Measurements from ENCODE around the gene CDH13.

Gene CDH13

DNA sequence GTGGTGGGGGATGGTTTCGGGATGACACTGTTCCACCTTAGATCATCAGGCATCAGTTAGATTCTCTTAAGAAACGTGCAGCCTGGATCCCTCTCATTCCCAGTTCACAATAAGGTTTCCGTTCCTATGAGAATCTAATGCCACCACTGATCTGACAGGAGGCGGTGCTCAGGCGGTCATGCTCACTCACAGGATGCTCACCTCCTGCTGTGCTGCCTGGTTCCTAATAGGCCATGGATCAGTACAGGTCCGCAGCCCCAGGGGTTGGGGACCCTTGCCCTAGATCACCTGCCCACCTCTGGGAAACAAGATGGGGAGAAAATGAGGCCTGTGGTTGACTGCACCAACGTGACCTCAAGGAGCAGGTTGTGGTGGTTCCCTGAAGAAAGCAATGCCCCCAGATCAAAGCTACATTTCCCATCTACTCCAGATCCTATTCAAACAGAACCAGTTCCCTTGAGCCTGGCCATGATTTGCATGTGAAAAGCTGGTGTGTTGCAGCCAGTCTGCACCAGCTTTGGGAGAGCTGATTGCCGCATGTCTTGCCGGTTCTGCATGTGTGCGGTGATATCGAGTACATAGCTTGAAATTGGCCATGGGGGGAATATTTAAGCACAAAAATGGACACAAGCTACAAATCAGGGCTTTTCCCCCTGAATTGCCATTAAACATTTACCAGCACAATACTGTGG is 997.8 kb downstream of the CDH13 start:
- POLR2A ChIA-PET, result no interaction called here
- CTCF ChIA-PET, result no interaction called here
- TF ChIP-seq, protein P1, sequence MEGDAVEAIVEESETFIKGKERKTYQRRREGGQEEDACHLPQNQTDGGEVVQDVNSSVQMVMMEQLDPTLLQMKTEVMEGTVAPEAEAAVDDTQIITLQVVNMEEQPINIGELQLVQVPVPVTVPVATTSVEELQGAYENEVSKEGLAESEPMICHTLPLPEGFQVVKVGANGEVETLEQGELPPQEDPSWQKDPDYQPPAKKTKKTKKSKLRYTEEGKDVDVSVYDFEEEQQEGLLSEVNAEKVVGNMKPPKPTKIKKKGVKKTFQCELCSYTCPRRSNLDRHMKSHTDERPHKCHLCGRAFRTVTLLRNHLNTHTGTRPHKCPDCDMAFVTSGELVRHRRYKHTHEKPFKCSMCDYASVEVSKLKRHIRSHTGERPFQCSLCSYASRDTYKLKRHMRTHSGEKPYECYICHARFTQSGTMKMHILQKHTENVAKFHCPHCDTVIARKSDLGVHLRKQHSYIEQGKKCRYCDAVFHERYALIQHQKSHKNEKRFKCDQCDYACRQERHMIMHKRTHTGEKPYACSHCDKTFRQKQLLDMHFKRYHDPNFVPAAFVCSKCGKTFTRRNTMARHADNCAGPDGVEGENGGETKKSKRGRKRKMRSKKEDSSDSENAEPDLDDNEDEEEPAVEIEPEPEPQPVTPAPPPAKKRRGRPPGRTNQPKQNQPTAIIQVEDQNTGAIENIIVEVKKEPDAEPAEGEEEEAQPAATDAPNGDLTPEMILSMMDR (IDR thresholded peaks at IDR 0.05; ENCODE audit: control extremely low read depth, extremely low read depth, low read depth, missing control alignments), result no peak
- no peak for DNase-seq (ENCODE audit: extremely low spot score)

DNA sequence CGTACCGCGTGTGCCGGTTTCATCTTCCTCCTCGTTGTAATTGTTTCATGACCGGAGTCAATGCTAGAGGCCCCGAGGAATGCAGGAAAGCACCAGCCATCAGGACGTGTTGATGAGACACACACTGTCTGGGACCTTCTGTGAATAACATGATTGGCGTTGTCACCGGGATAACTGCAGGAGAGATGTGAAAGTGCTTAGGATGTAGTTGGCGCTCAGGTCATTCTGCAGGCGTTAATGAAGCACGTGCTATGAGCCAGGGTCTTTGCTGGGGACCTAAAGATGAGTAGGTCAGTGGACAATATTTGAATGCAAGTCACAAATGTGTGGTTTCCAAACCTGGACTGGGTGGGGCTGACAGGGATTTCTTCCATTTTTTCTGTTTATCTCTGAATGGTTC is 999.4 kb downstream of the CDH13 start:
- TF ChIP-seq, protein P1 (IDR thresholded peaks at IDR 0.05; ENCODE audit: control extremely low read depth, extremely low read depth, low read depth, missing control alignments), result no peak
- CTCF ChIA-PET, result no interaction called here
- POLR2A ChIA-PET, result no interaction called here
- no peak for DNase-seq (ENCODE audit: extremely low spot score)

DNA sequence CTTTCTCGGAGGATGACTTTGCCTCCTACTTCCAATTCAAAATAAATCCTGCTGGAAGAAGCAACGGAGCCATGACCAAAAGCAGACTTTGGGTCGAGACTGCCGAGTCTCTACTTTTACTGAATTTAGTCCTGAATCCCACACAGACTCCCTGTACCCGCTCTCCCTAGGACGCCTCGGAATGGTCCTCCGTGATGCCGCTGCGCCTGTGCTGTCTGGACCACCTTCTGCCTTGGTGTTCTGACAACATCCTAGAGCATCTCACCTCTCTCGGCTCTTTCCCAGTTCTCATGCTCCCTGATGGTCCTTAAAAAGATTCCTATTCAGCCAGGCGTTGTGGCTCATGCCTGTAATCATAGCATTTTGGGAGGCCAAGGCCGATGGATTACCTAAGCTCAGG is 999.9 kb downstream of the CDH13 start:
- ChIA-PET CTCF (no interaction called here), POLR2A (no interaction called here)
- TF ChIP-seq, protein P1 (IDR thresholded peaks at IDR 0.05; ENCODE audit: control extremely low read depth, extremely low read depth, low read depth, missing control alignments), result no peak
- DNase-seq (ENCODE audit: extremely low spot score), result no peak

DNA sequence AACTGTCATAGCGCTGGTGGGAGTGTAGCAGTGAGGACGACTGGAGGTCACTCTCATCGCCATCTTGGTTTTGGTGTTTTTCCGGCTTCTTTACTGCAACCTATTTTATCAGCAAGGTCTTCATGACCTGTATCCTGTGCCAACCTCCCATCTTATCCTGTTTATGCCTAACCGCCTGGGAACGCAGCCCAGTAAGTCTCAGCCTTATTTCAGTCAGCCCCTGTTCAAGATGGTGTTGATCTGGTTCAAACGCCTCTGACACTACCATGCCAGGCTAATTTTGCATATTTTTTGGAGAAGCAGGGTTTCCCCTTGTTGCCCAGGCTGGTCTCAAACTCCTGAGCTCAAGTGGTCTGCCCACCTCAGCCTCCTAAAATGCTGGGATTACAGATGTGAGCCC is 1001.2 kb downstream of the CDH13 start:
- CTCF ChIA-PET, result interaction anchor here (1.1 kb wide), 1 partner anchor 13 kb away, joined by 3 read pairs; no protein-coding TSS in a partner anchor
- TF ChIP-seq, protein P1 (IDR thresholded peaks at IDR 0.05; ENCODE audit: control extremely low read depth, extremely low read depth, low read depth, missing control alignments), result no peak

DNA sequence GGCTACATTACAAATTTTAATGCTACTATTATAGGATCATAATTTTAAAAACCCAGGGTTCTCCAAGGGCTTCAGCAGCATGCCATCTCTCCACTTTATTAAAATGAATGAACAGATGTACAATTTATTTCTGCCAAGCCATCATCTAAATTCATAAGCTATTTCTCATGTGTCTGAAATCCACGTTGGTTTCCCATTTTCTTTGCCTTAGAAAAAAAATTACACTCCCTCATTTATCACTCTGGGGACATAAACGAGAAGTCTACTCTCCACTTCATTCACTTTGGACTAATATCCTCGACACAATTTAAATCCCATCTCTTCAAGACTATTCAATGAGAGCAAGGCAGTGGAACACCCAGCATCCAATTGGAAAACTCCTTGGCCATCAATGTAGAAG is 1002.7 kb downstream of the CDH13 start:
- ChIA-PET POLR2A (no interaction called here), CTCF (interaction anchor here (0.8 to 1.6 kb wide), 2 partner anchors 15 to 24 kb away, joined by 3 to 4 read pairs; no protein-coding TSS in a partner anchor)
- TF ChIP-seq, protein P1 (IDR thresholded peaks at IDR 0.05; ENCODE audit: control extremely low read depth, extremely low read depth, low read depth, missing control alignments), result no peak
- DNase-seq (ENCODE audit: extremely low spot score), result no peak

More for the DNA sequence above, 1001.2 kb downstream of the CDH13 start:
- DNase-seq (ENCODE audit: extremely low spot score), result no peak
- POLR2A ChIA-PET, result no interaction called here

DNA sequence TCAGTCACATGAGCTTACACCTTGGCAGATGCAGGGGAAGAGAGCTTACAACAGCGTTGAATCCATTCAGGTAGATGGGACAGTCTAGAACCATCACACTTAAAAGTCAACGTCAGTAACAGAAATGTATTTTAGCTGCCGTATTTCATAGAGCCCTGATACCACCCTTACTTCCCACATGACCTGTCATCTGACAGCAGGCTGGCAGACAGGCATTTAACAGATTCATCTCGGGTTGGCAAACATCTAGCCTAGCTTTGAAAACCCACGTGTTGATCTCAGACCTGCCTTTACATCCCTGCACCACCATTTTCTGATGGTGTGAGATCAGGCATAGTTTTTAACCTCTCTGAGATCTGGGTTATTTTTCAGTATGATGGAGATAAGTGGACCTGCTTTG is 1003.1 kb downstream of the CDH13 start:
- ChIA-PET POLR2A (no interaction called here), CTCF (interaction anchor here (0.8 to 1.6 kb wide), 2 partner anchors 14 to 24 kb away, joined by 3 to 4 read pairs; no protein-coding TSS in a partner anchor)
- DNase-seq (ENCODE audit: extremely low spot score), result no peak
- TF ChIP-seq, protein P1 (IDR thresholded peaks at IDR 0.05; ENCODE audit: control extremely low read depth, extremely low read depth, low read depth, missing control alignments), result no peak

Measured in GM10248 (cell line).